ENCODE results near the gene CAPN5.
A peak's percentile ranks its signal among the peaks of the same experiment; 100 is the strongest.

Gene CAPN5

DNA sequence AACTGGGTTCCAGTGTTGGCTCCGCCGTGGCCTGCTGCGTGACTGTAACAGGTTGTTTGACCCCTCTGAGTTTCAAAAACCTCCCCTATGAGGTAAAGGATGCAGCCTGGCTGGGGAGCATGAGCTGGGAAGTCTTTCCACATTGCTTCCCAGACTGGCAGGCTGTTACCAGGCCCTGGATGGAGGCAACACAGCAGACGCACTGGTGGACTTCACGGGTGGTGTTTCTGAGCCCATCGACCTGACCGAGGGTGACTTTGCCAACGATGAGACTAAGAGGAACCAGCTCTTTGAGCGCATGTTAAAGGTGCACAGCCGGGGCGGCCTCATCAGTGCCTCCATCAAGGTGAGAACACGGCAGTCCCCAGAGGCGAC lies 47.3 kb downstream of the CAPN5 start:
- Histone ChIP-seq H2AK5ac (ENCODE audit: low read depth, low read length) (no peak overlapping the region), H3K14ac (ENCODE audit: low read length) (no peak overlapping the region), H2BK5ac (ENCODE audit: low read length) (no peak overlapping the region), H4K91ac (ENCODE audit: low read depth, low read length, poor library complexity) (no peak overlapping the region), H3K27ac (replicated peaks; ENCODE audit: low read length) (no peak overlapping the region), H2BK15ac (ENCODE audit: low read length) (no peak overlapping the region), H3K23ac (ENCODE audit: low read depth, low read length, poor library complexity) (no peak overlapping the region), H3K27me3 (ENCODE audit: control insufficient read depth in 3 of 3, insufficient read depth in 3 of 3, low read depth in 1 of 3, low read length in 3 of 3) (no peaks in the 10 kb centered on the region), H4K8ac (ENCODE audit: low read depth, low read length) (no peak overlapping the region), H3K36me3 (replicated peaks in 1 of 2; ENCODE audit: control insufficient read depth in 2 of 2, insufficient read depth in 2 of 2, low read length in 2 of 2) (peaks cover 0 to 64% of the 10 kb centered on the region in 2 donors), H2BK120ac (ENCODE audit: low read depth, low read length) (no peak overlapping the region), H3K4ac (ENCODE audit: low read length) (no peak overlapping the region), H3K9ac (ENCODE audit: low read depth, low read length, poor library complexity) (no peak overlapping the region), H3K79me1 (ENCODE audit: low read depth, low read length) (peaks cover 1% of the 10 kb centered on the region), H2AFZ (ENCODE audit: low read length) (no peak overlapping the region), H3K4me2 (ENCODE audit: insufficient read depth, low read length, poor library complexity, severe bottlenecking) (no peak overlapping the region), H3K9me3 (replicated peaks in 1 of 2; ENCODE audit: control insufficient read depth in 2 of 2, insufficient read depth in 1 of 2, low read depth in 1 of 2, low read length in 2 of 2) (no peaks in the 10 kb centered on the region), H3K4me3 (ENCODE audit: low read length in 2 of 2) (no peak overlapping the region), H3K18ac (ENCODE audit: low read length) (no peak overlapping the region), H3K4me1 (ENCODE audit: control insufficient read depth in 2 of 2, insufficient read depth in 1 of 2, low read depth in 1 of 2, low read length in 2 of 2) (peaks cover 5 to 7% of the 10 kb centered on the region in 2 donors), H2BK12ac (ENCODE audit: low read length) (no peak overlapping the region)
- no CpG with 5 or more reads among the region's 13 CpGs for WGBS, 2 donors (ENCODE audit: extremely low coverage in 2 of 2, insufficient read length in 2 of 2, insufficient replicate concordance in 1 of 2)
- no peak for DNase-seq (ENCODE audit: low spot score)

DNA sequence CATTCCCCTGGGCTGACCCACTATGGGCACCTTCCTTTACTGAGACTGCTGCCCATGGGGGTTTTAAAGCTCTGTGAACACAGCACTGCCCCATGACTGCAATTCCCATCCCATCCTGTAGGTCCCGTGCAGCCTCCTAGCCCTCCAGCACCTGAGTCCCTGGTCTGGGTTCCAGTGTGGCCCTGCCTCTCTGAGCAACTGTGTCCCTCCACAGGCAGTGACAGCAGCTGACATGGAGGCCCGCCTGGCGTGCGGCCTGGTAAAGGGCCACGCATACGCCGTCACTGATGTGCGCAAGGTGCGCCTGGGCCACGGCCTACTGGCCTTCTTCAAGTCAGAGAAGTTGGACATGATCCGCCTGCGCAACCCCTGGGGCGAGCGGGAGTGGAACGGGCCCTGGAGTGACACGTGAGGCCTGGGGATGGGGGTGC lies 48.4 kb downstream of the CAPN5 start:
- no peak overlapping the region for H3K4ac ChIP-seq (ENCODE audit: low read length)
- no peak overlapping the region for H3K14ac ChIP-seq (ENCODE audit: low read length)
- H3K18ac ChIP-seq (ENCODE audit: low read length) = no peak overlapping the region
- WGBS, 2 donors (ENCODE audit: extremely low coverage in 2 of 2, insufficient read length in 2 of 2, insufficient replicate concordance in 1 of 2) = no CpG with 5 or more reads among the region's 16 CpGs
- H2BK12ac ChIP-seq (ENCODE audit: low read length) = no peak overlapping the region
- no peak overlapping the region for H3K9ac ChIP-seq (ENCODE audit: low read depth, low read length, poor library complexity)
- peaks cover 1% of the 10 kb centered on the region for H3K79me1 ChIP-seq (ENCODE audit: low read depth, low read length)
- H2BK120ac ChIP-seq (ENCODE audit: low read depth, low read length) = peak overlapping the region; percentile 13
- H4K8ac ChIP-seq (ENCODE audit: low read depth, low read length) = no peak overlapping the region
- no peak overlapping the region for H4K91ac ChIP-seq (ENCODE audit: low read depth, low read length, poor library complexity)
- no peak overlapping the region for H2AFZ ChIP-seq (ENCODE audit: low read length)
- no peak for DNase-seq (ENCODE audit: low spot score)
- H3K36me3 ChIP-seq (replicated peaks in 1 of 2; ENCODE audit: control insufficient read depth in 2 of 2, insufficient read depth in 2 of 2, low read length in 2 of 2) = peaks cover 0 to 75% of the 10 kb centered on the region in 2 donors
- no peak overlapping the region for H3K4me2 ChIP-seq (ENCODE audit: insufficient read depth, low read length, poor library complexity, severe bottlenecking)
- no peak overlapping the region for H2AK5ac ChIP-seq (ENCODE audit: low read depth, low read length)
- H3K4me3 ChIP-seq (ENCODE audit: low read length in 2 of 2) = peak overlapping the region in 1 of 2 donors; percentile 6
- H2BK5ac ChIP-seq (ENCODE audit: low read length) = no peak overlapping the region
- no peaks in the 10 kb centered on the region for H3K27me3 ChIP-seq (ENCODE audit: control insufficient read depth in 3 of 3, insufficient read depth in 3 of 3, low read depth in 1 of 3, low read length in 3 of 3)
- H3K9me3 ChIP-seq (replicated peaks in 1 of 2; ENCODE audit: control insufficient read depth in 2 of 2, insufficient read depth in 1 of 2, low read depth in 1 of 2, low read length in 2 of 2) = no peaks in the 10 kb centered on the region
- peaks cover 5 to 7% of the 10 kb centered on the region in 2 donors for H3K4me1 ChIP-seq (ENCODE audit: control insufficient read depth in 2 of 2, insufficient read depth in 1 of 2, low read depth in 1 of 2, low read length in 2 of 2)
- H3K27ac ChIP-seq (replicated peaks; ENCODE audit: low read length) = no peak overlapping the region
- no peak overlapping the region for H2BK15ac ChIP-seq (ENCODE audit: low read length)
- H3K23ac ChIP-seq (ENCODE audit: low read depth, low read length, poor library complexity) = peak overlapping the region; percentile 8

DNA sequence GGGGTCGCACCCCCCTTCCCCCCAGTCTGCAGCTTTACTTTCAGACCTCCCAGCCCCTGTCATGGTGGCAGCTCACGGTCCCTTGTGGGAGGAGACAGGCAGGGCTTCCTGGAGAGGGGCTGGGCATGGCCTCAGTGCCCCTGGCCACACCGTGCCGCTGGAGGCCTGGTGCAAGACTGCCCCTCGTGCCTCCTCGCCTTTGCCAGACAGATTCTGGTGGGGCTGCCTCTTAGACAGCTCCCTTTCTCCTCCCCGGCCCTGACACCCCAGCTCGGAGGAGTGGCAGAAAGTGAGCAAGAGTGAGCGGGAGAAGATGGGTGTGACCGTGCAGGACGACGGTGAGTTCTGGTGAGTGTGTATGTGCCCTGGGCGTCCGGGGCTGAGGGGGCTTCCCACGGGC lies 49.2 kb downstream of the CAPN5 start:
- Histone ChIP-seq H3K9me3 (replicated peaks in 1 of 2; ENCODE audit: control insufficient read depth in 2 of 2, insufficient read depth in 1 of 2, low read depth in 1 of 2, low read length in 2 of 2) (no peaks in the 10 kb centered on the region), H3K18ac (ENCODE audit: low read length) (peak overlapping the region; percentile 60)
- no peak for DNase-seq (ENCODE audit: low spot score)

DNA sequence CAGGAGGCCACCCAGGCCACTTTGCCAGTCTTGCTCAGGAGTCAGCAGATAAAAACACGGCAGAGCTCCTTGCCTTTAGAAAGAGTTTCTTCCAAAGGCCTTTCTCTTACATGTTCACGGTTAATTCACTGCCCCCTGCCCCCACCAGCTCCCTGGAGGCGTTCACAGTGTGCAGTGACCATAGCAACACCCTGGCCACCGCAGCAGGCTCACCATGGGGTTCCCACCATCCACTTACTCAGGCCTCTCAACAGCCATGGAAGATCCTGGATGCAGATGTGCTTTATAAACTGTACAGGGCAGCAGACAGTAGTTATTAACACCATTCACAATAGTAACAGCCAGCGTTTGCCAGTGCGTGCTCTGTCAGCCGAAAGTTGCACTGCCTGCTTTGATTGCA lies 50.7 kb downstream of the CAPN5 start:
- H3K27me3 ChIP-seq (ENCODE audit: control insufficient read depth in 3 of 3, insufficient read depth in 3 of 3, low read depth in 1 of 3, low read length in 3 of 3) = no peaks in the 10 kb centered on the region
- no peak overlapping the region for H3K4me3 ChIP-seq (ENCODE audit: low read length in 2 of 2)
- no peak overlapping the region for H3K14ac ChIP-seq (ENCODE audit: low read length)
- no peak overlapping the region for H3K18ac ChIP-seq (ENCODE audit: low read length)
- no peak overlapping the region for H3K4me2 ChIP-seq (ENCODE audit: insufficient read depth, low read length, poor library complexity, severe bottlenecking)
- peaks cover 0 to 95% of the 10 kb centered on the region in 2 donors for H3K36me3 ChIP-seq (replicated peaks in 1 of 2; ENCODE audit: control insufficient read depth in 2 of 2, insufficient read depth in 2 of 2, low read length in 2 of 2)
- no peak overlapping the region for H4K91ac ChIP-seq (ENCODE audit: low read depth, low read length, poor library complexity)
- WGBS, 2 donors (ENCODE audit: extremely low coverage in 2 of 2, insufficient read length in 2 of 2, insufficient replicate concordance in 1 of 2) = no CpG with 5 or more reads among the region's 7 CpGs
- H3K23ac ChIP-seq (ENCODE audit: low read depth, low read length, poor library complexity) = no peak overlapping the region
- no peak for DNase-seq (ENCODE audit: low spot score)
- no peak overlapping the region for H3K9ac ChIP-seq (ENCODE audit: low read depth, low read length, poor library complexity)
- no peak overlapping the region for H3K4ac ChIP-seq (ENCODE audit: low read length)
- H2BK15ac ChIP-seq (ENCODE audit: low read length) = no peak overlapping the region
- H2AK5ac ChIP-seq (ENCODE audit: low read depth, low read length) = peak overlapping the region; percentile 14
- no peak overlapping the region for H2BK120ac ChIP-seq (ENCODE audit: low read depth, low read length)
- no peak overlapping the region for H2BK5ac ChIP-seq (ENCODE audit: low read length)
- no peak overlapping the region for H3K27ac ChIP-seq (replicated peaks; ENCODE audit: low read length)
- H3K4me1 ChIP-seq (ENCODE audit: control insufficient read depth in 2 of 2, insufficient read depth in 1 of 2, low read depth in 1 of 2, low read length in 2 of 2) = peaks cover 5 to 7% of the 10 kb centered on the region in 2 donors
- peaks cover 1% of the 10 kb centered on the region for H3K79me1 ChIP-seq (ENCODE audit: low read depth, low read length)
- H2AFZ ChIP-seq (ENCODE audit: low read length) = no peak overlapping the region
- no peaks in the 10 kb centered on the region for H3K9me3 ChIP-seq (replicated peaks in 1 of 2; ENCODE audit: control insufficient read depth in 2 of 2, insufficient read depth in 1 of 2, low read depth in 1 of 2, low read length in 2 of 2)
- H2BK12ac ChIP-seq (ENCODE audit: low read length) = no peak overlapping the region
- no peak overlapping the region for H4K8ac ChIP-seq (ENCODE audit: low read depth, low read length)

More for the DNA sequence above, 49.2 kb downstream of the CAPN5 start:
- Histone ChIP-seq H3K36me3 (replicated peaks in 1 of 2; ENCODE audit: control insufficient read depth in 2 of 2, insufficient read depth in 2 of 2, low read length in 2 of 2) (peaks cover 0 to 83% of the 10 kb centered on the region in 2 donors), H4K91ac (ENCODE audit: low read depth, low read length, poor library complexity) (no peak overlapping the region), H3K27me3 (ENCODE audit: control insufficient read depth in 3 of 3, insufficient read depth in 3 of 3, low read depth in 1 of 3, low read length in 3 of 3) (no peaks in the 10 kb centered on the region), H2AK5ac (ENCODE audit: low read depth, low read length) (no peak overlapping the region), H3K23ac (ENCODE audit: low read depth, low read length, poor library complexity) (peak overlapping the region; percentile 67), H2AFZ (ENCODE audit: low read length) (no peak overlapping the region), H3K14ac (ENCODE audit: low read length) (no peak overlapping the region), H2BK15ac (ENCODE audit: low read length) (no peak overlapping the region), H4K8ac (ENCODE audit: low read depth, low read length) (no peak overlapping the region), H3K9ac (ENCODE audit: low read depth, low read length, poor library complexity) (peak overlapping the region; percentile 15), H3K79me1 (ENCODE audit: low read depth, low read length) (peaks cover 1% of the 10 kb centered on the region), H3K4me1 (ENCODE audit: control insufficient read depth in 2 of 2, insufficient read depth in 1 of 2, low read depth in 1 of 2, low read length in 2 of 2) (peaks cover 5 to 7% of the 10 kb centered on the region in 2 donors), H3K4me2 (ENCODE audit: insufficient read depth, low read length, poor library complexity, severe bottlenecking) (no peak overlapping the region), H2BK120ac (ENCODE audit: low read depth, low read length) (peak overlapping the region; percentile 39), H2BK12ac (ENCODE audit: low read length) (no peak overlapping the region), H2BK5ac (ENCODE audit: low read length) (no peak overlapping the region), H3K4me3 (ENCODE audit: low read length in 2 of 2) (no peak overlapping the region), H3K4ac (ENCODE audit: low read length) (no peak overlapping the region), H3K27ac (replicated peaks; ENCODE audit: low read length) (no peak overlapping the region)
- WGBS, 2 donors (ENCODE audit: extremely low coverage in 2 of 2, insufficient read length in 2 of 2, insufficient replicate concordance in 1 of 2) = no CpG with 5 or more reads among the region's 15 CpGs

All from neuronal stem cell (in vitro differentiated cells).